RCC 7860 (cell line): ENCODE results near the gene OSBPL7.

ENCODE experiments used
- DNase-seq: peaks from one replicate; pipeline ENCODE4 v3.0.0-alpha.2; 2015; ENCODE audit warnings: low spot score
- FAIRE-seq: peaks from 2 replicates; lab custom pipeline; 2012; peaks lifted over from hg19 to GRCh38; lab: Jason Lieb, UNC

OSBPL7 gene

GRCh38 chr17:47830396-47831002, 8.9 kb upstream of the OSBPL7 start:
- FAIRE-seq (no peak), DNase-seq (no peak)

GRCh38 chr17:47829870-47830269, 8.3 kb upstream of the OSBPL7 start:
- FAIRE-seq (no peak), DNase-seq (no peak)

- FAIRE-seq (no peak), DNase-seq (no peak)
Measured at GRCh38 chr17:47823519-47823918, 1.9 kb upstream of the OSBPL7 start.

- FAIRE-seq (no peak), DNase-seq (no peak)
Measured at GRCh38 chr17:47822785-47823184, 1.2 kb upstream of the OSBPL7 start.

DNA sequence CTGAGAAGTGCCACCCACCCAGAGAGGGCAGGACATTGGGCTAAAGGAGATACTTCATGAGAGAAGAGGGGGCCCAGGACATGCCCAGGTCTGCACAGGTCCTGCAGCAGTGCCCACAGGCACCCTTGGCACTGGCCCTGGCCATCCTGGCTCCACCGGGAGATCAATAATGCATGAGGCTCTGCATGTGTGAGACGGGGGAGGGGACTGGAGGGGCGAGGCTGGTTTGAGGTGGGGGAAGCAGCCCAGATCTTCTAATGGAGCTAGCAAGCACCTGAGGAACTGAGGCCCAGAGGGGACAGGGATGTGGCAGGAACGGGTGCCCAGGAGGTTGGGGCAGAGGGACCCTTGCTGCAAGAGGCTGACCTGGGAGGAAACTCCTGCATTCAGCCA, 567 bp downstream of the OSBPL7 start:
- no peak for FAIRE-seq
- DNase-seq: no peak

GRCh38 chr17:47820033-47820789, 1.4 kb downstream of the OSBPL7 start:
- no peak for DNase-seq
- FAIRE-seq: no peak

DNA sequence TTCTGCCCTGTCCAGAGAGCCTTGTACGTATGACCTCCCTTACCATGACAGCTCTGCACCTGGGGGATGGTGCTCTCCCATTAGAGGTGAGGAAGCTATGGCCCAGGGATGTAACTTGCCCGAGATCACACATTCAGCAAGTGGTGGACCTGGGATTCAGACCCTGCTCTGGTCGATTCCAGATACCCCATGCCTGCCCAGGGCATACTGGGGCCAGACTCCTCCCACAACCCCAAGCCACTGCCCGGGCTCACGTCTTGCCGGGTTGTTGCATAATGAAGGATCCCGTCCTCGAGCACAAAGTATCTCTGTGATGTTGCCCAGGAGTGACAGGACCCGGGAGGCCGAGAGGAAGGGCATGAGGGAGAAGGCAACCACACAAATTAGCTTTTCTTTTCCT, 2.1 kb downstream of the OSBPL7 start:
- FAIRE-seq (no peak), DNase-seq (no peak)

GRCh38 chr17:47818002-47818695, 3.4 kb downstream of the OSBPL7 start:
- DNase-seq (no peak), FAIRE-seq (no peak)

DNA sequence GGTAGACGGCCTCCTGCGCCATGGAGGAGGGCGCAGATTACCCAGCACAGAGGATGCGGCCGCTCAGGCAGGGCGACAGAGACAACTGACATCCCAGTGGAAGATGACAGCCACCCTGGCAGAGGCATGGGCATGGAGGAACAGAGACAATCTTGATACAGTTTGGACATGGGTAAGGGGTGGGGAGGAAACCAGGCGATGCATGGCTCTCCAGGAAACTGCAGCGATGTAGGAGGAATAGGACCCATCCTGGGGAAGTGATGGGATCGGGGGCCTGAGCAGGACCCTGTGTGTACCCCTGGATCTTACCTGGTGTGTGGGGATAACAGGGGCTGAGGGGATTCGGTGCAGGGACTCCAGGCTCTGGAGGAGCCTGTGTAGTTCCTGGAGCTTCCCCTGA, 4.6 kb downstream of the OSBPL7 start:
- FAIRE-seq: no peak
- DNase-seq: no peak

GRCh38 chr17:47816111-47816735, 5.4 kb downstream of the OSBPL7 start:
- FAIRE-seq (no peak), DNase-seq (no peak)

DNA sequence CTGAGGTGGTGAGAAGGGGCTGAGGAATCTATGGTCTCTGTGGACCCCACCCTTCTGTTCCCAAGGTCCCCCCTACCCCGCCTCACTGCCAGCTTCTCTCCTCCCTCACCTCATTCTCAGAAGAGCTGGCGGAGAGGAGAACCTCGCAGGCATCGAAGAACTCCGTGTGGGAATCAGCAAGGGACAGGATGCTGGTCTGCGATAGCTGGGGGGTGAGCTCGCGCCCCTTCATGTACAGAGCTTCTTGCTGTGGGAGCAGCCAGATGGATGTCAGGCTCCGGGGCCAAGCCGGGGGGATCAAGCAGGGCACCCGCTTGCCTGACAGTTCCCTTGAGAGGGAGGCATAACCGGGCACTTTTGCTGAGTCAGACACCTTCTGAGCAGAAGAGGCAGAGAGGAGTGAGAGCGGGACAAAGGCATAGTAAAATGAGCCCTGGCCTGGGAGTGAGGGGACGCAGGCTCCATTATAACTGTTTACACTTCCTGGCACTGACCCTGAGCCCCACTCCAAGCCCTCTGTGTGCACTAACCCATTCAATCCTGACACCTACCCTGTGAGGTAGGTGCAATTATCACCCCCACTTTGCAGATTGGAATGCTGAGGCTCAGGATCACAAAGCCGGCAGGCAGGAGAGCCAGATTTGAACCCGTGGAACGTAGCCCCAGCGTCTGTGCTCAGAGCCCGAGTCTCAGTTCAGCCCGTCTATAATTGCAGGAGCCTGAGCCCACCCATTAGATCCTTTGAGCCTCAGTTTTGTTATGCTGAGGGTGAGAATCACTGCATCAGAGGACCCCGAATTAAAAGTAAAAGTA, 6.3 kb downstream of the OSBPL7 start:
- FAIRE-seq (no peak), DNase-seq (no peak)

GRCh38 chr17:47813512-47814031, 8.0 kb downstream of the OSBPL7 start:
- DNase-seq (no peak), FAIRE-seq (no peak)

GRCh38 chr17:47813077-47813476, 8.5 kb downstream of the OSBPL7 start:
- no peak for FAIRE-seq

GRCh38 chr17:47812146-47812920, 9.3 kb downstream of the OSBPL7 start:
- FAIRE-seq: no peak
- DNase-seq: no peak

More at GRCh38 chr17:47813077-47813476, 8.5 kb downstream of the OSBPL7 start:
- DNase-seq: no peak

GRCh38 chr17:47811709-47812108, 9.9 kb downstream of the OSBPL7 start:
- FAIRE-seq (no peak), DNase-seq (no peak)

GRCh38 chr17:47810901-47811635, 10.5 kb downstream of the OSBPL7 start:
- FAIRE-seq: no peak
- DNase-seq: no peak

GRCh38 chr17:47810200-47810821, 11.3 kb downstream of the OSBPL7 start:
- peak; percentile 97 for DNase-seq
- peak; percentile 94 for FAIRE-seq

DNA sequence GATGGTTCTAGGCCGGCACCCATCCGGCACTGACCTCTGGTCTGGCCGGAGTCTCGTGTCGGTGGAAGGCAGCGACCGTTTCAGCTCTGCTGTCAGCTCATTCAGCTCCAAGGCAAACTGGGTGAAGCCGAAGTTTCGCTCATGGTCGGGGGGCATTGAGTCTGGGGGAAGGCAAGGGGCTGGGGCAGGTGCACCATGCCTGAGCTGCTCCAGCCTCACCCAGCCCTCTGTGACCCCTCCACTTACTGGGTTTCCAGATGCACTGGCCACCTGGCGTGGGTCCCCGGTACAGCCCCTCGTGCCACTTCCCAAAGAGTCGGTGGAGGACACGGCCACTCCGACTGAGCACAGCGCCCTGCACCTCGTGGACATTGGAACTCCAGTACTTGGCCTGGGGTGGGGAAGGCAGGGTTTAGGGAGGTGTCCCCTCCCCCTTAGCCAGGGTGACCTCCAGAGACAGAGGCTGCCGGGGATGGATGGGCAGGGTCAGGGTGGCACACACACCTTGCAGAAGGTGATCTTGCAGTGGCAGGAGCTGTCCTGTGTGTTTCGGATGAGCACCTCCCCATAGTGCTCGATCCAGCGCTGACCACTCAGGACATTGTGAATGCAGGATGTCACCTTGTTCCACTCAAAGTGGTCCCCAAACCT, 12.6 kb downstream of the OSBPL7 start:
- DNase-seq (no peak), FAIRE-seq (no peak)
